K562 (cell line): ENCODE data around the gene PTK7. TPM values are rescaled to one million over a fixed set of nuclear protein-coding genes. Genes with fewer than 3 reads are reported as not detected.

Experiments
- ATF1 ChIP-seq, 2 experiments: fragments of 450-650 bp in 1 of 2; IDR thresholded peaks; 2 replicates each; pipeline ENCODE4 v1.6.1; 2016; ENCODE audit warnings: missing compliant biosample characterization in 1 of 2, missing genetic modification characterization in 1 of 2
- KAT2B ChIP-seq: IDR thresholded peaks from one replicate; pipeline ENCODE4 v1.6.1; 2012; ENCODE audit warnings: low read depth, mild to moderate bottlenecking, control low read depth, inconsistent platforms, low read length, moderate library complexity
- MTA1 ChIP-seq: fragments of 450-650 bp; IDR thresholded peaks from 2 replicates; pipeline ENCODE4 v1.6.1; 2017; ENCODE audit warnings: borderline replicate concordance
- NR4A1 ChIP-seq, 2 experiments: fragments of 250-450 bp in 1 of 2; fragments of 450-650 bp in 1 of 2; sonication (Bioruptor Pico) in 1 of 2; IDR thresholded peaks; 2 replicates each; pipeline versions ENCODE4 v1.4.0 to v1.6.1; 2016 to 2020; ENCODE audit warnings: mild to moderate bottlenecking in 2 of 2, missing compliant biosample characterization in 1 of 2, missing genetic modification characterization in 1 of 2, moderate library complexity in 1 of 2
- PURB ChIP-seq: sonication (generic); formaldehyde crosslinking; IDR thresholded peaks from 2 replicates; pipeline ENCODE4 v1.9.0; 2021; ENCODE audit warnings: low read depth, mild to moderate bottlenecking, missing genetic modification reagents
- RBM14 ChIP-seq: fragments of 200-400 bp; formaldehyde crosslinking; IDR thresholded peaks from 2 replicates; pipeline ENCODE4 v1.6.1; 2018; ENCODE audit warnings: low read depth, mild to moderate bottlenecking, low read length, moderate library complexity, borderline replicate concordance; ENCODE audit not compliant: insufficient read depth
- RBM17 ChIP-seq: fragments of 200-400 bp; formaldehyde crosslinking; IDR thresholded peaks from 2 replicates; pipeline ENCODE4 v1.6.1; 2017; ENCODE audit warnings: low read depth, mild to moderate bottlenecking, low read length, borderline replicate concordance
- SMARCC2 ChIP-seq: fragments of 450-650 bp; IDR thresholded peaks from 2 replicates; pipeline ENCODE4 v1.6.1; 2017; ENCODE audit warnings: antibody characterized with exemption, moderate library complexity, mild to moderate bottlenecking, low read depth
- SOX6 ChIP-seq: fragments of 450-650 bp; IDR thresholded peaks from 2 replicates; pipeline ENCODE4 v1.6.1; 2014; ENCODE audit warnings: mild to moderate bottlenecking
- SUPT5H ChIP-seq: fragments of 450-650 bp; IDR thresholded peaks from 2 replicates; pipeline ENCODE4 v1.6.1; 2016
- TEAD4 ChIP-seq, 2 experiments: sonication (generic) in 1 of 2; formaldehyde crosslinking in 1 of 2; IDR thresholded peaks; 2 replicates each; pipeline versions ENCODE4 v1.6.1 to v1.8.0; 2012 to 2022; ENCODE audit warnings: borderline replicate concordance in 1 of 2, inconsistent platforms in 1 of 2, low read length in 1 of 2, mild to moderate bottlenecking in 1 of 2, missing genetic modification reagents in 1 of 2
- ZC3H11A ChIP-seq: IDR thresholded peaks from 2 replicates; pipeline ENCODE4 v1.6.1; 2012; ENCODE audit warnings: low read depth, low read length, improper control_type of control experiment
- polyA plus RNA-seq, 8 experiments: library from polyadenylated mRNA; depleted of rRNA in 4 of 8; stranded (reverse) in 5 of 8; unstranded in 3 of 8; fragments of >200 nt; fragmentation: Nextera tagmentation in 2 of 8; fragmentation: Illumina TruSeq in 1 of 8; extraction: Ambion mirVana in 2 of 8; extraction: Trizol in 1 of 8; gene quantifications; 2 replicates each; pipeline versions ENCODE4 v1.2.1 to v1.2.3, GENCODE V29; 2011 to 2014; ENCODE audit warnings: inconsistent platforms in 1 of 8, missing spikeins in 1 of 8
- total RNA-seq, 7 experiments: library from RNA; depleted of rRNA in 6 of 7; stranded (reverse); fragments of >200 nt in 6 of 7; fragmentation: Illumina TruSeq in 2 of 7; extraction: Trizol in 2 of 7; gene quantifications; 2 replicates each; pipeline versions ENCODE4 v1.2.1 to v1.2.3, GENCODE V29; 2011 to 2021; ENCODE audit warnings: low replicate concordance in 1 of 7
- TF ChIP-seq, protein P1 (sequence below), 2 experiments: fragments of 150-350 bp in 1 of 2; IDR thresholded peaks; 2 replicates each; pipeline ENCODE4 v1.6.1; 2012 to 2016; ENCODE audit warnings: low read depth in 2 of 2, low read length in 2 of 2, mild to moderate bottlenecking in 1 of 2, moderate library complexity in 1 of 2
- TF ChIP-seq, protein P2 (sequence below): fragments of 450-650 bp; IDR thresholded peaks from 2 replicates; pipeline ENCODE4 v1.7.1; 2018; ENCODE audit warnings: mild to moderate bottlenecking, low read depth; ENCODE audit not compliant: partially characterized antibody
- TF ChIP-seq, protein P3 (sequence below): conservative IDR thresholded peaks from 2 replicates; pipeline ENCODE4 v1.6.1; 2011; ENCODE audit warnings: low read depth, mild to moderate bottlenecking, low read length; ENCODE audit not compliant: control insufficient read depth
- TF ChIP-seq, protein P4 (sequence below): sonication (generic); formaldehyde crosslinking; IDR thresholded peaks from 2 replicates; pipeline ENCODE4 v1.8.1; 2023; ENCODE audit warnings: mild to moderate bottlenecking, missing genetic modification reagents

The PTK7 gene
- total and polyA plus RNA-seq, 9 of the 15 experiments (the other 6 are each of a cell fraction or from before 2014, with no cell fraction given) = 0.20 to 6.8 (median 4.2) TPM

DNA sequence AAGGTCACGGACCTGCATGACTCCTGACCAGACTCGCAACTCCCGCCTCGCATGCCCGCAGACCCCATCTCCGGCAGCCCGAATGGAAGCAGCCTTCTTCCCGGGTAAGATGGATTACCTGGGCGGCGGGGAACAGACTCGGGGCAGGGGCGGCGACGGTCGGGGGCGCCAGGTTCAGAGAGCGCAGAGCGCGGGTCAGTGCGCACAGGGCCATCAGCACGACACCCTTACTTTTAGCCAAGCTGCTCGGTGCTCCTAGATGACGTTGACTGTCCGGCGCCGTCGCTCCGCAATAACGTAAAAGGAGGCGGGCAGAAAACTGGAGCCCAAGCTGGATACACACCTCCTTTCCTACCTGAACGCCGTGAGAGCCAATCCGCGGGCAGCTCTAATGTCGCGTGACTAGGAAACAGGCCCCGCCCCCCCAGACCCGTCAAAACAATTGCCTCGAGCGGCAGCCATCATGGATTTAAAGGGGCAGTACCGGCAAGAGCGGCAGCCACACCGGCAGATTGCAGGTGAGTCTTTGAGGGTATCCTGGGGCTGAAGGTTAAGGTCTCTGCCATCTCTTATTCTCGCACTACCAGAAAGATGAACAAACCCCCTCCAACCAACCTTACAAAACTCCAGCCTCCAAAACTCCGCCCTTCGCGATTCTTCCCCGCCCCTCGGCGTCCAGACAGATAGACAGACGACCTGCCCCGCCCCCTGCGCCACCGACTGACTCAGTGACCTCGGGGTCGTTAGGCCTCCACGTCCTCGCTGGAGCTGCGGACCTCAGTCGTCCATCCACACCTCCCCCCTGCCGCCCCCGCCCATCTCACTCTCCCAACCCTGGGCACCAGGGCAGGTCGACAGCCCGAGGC is 16.7 kb upstream of the PTK7 start, which contains the start of the genes KLC4 and MRPL2 (continued):
- TF ChIP-seq, protein P1, sequence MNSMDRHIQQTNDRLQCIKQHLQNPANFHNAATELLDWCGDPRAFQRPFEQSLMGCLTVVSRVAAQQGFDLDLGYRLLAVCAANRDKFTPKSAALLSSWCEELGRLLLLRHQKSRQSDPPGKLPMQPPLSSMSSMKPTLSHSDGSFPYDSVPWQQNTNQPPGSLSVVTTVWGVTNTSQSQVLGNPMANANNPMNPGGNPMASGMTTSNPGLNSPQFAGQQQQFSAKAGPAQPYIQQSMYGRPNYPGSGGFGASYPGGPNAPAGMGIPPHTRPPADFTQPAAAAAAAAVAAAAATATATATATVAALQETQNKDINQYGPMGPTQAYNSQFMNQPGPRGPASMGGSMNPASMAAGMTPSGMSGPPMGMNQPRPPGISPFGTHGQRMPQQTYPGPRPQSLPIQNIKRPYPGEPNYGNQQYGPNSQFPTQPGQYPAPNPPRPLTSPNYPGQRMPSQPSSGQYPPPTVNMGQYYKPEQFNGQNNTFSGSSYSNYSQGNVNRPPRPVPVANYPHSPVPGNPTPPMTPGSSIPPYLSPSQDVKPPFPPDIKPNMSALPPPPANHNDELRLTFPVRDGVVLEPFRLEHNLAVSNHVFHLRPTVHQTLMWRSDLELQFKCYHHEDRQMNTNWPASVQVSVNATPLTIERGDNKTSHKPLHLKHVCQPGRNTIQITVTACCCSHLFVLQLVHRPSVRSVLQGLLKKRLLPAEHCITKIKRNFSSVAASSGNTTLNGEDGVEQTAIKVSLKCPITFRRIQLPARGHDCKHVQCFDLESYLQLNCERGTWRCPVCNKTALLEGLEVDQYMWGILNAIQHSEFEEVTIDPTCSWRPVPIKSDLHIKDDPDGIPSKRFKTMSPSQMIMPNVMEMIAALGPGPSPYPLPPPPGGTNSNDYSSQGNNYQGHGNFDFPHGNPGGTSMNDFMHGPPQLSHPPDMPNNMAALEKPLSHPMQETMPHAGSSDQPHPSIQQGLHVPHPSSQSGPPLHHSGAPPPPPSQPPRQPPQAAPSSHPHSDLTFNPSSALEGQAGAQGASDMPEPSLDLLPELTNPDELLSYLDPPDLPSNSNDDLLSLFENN (IDR thresholded peaks at IDR 0.05; ENCODE audit: low read depth in 2 of 2, low read length in 2 of 2) = 0 out of 4 replicates have a peak, but pooled peaks of 1 of the 2 experiments have one; percentile 25
- TF ChIP-seq, protein P2, sequence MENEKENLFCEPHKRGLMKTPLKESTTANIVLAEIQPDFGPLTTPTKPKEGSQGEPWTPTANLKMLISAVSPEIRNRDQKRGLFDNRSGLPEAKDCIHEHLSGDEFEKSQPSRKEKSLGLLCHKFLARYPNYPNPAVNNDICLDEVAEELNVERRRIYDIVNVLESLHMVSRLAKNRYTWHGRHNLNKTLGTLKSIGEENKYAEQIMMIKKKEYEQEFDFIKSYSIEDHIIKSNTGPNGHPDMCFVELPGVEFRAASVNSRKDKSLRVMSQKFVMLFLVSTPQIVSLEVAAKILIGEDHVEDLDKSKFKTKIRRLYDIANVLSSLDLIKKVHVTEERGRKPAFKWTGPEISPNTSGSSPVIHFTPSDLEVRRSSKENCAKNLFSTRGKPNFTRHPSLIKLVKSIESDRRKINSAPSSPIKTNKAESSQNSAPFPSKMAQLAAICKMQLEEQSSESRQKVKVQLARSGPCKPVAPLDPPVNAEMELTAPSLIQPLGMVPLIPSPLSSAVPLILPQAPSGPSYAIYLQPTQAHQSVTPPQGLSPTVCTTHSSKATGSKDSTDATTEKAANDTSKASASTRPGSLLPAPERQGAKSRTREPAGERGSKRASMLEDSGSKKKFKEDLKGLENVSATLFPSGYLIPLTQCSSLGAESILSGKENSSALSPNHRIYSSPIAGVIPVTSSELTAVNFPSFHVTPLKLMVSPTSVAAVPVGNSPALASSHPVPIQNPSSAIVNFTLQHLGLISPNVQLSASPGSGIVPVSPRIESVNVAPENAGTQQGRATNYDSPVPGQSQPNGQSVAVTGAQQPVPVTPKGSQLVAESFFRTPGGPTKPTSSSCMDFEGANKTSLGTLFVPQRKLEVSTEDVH = peak; percentile 81
- TF ChIP-seq MTA1 (peak; percentile 100), ZC3H11A (peak; percentile 14; the same call in 1 of the 2 replicates), SMARCC2 (no peak), TEAD4 (IDR thresholded peaks at IDR 0.05; ENCODE audit: low read length) (no peak), TEAD4 (CRISPR knock-in tag; IDR thresholded peaks at IDR 0.05; ENCODE audit: borderline replicate concordance) (no peak), RBM17 (no peak), KAT2B (no peak), SUPT5H (peak; percentile 96), PURB (CRISPR knock-in tag) (no peak), SOX6 (peak; percentile 51; the same call in 1 of the 2 replicates), ATF1 (CRISPR knock-in tag; IDR thresholded peaks at IDR 0.05) (peak; percentile 99), ATF1 (tag; IDR thresholded peaks at IDR 0.05) (peak; percentile 100), NR4A1 (CRISPR knock-in tag; IDR thresholded peaks at IDR 0.05) (no peak), NR4A1 (tag; IDR thresholded peaks at IDR 0.05) (no peak), RBM14 (no peak)
- TF ChIP-seq, protein P3, sequence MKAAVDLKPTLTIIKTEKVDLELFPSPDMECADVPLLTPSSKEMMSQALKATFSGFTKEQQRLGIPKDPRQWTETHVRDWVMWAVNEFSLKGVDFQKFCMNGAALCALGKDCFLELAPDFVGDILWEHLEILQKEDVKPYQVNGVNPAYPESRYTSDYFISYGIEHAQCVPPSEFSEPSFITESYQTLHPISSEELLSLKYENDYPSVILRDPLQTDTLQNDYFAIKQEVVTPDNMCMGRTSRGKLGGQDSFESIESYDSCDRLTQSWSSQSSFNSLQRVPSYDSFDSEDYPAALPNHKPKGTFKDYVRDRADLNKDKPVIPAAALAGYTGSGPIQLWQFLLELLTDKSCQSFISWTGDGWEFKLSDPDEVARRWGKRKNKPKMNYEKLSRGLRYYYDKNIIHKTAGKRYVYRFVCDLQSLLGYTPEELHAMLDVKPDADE = peak; percentile 68
- TF ChIP-seq, protein P4, sequence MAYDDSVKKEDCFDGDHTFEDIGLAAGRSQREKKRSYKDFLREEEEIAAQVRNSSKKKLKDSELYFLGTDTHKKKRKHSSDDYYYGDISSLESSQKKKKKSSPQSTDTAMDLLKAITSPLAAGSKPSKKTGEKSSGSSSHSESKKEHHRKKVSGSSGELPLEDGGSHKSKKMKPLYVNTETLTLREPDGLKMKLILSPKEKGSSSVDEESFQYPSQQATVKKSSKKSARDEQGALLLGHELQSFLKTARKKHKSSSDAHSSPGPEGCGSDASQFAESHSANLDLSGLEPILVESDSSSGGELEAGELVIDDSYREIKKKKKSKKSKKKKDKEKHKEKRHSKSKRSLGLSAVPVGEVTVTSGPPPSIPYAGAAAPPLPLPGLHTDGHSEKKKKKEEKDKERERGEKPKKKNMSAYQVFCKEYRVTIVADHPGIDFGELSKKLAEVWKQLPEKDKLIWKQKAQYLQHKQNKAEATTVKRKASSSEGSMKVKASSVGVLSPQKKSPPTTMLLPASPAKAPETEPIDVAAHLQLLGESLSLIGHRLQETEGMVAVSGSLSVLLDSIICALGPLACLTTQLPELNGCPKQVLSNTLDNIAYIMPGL (CRISPR knock-in tag) = peak; percentile 81
